ENCODE results near the gene ERRFI1.
A peak's percentile ranks its signal among the peaks of the same experiment; 100 is the strongest.

Gene ERRFI1

DNA sequence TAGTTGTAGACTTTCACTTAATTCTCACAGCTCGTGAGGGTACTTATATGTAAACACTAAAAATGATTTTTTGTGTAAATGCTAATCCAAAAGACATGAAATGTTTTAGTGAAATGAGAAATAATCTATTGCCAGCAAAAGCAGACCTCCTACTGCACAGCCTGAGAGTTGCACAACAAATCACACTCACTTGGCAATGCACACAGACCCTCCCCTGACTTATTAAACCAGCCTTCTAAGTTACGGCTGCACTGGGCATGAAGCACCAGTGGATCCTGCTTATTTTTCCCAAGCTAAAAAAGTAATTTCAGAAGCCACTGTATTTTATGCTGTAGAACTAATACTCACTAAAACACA lies 10.3 kb downstream of the ERRFI1 start:
- Histone ChIP-seq H3K9ac (ENCODE audit: low read depth, low read length) (no peak overlapping the region), H3K9me3 (ENCODE audit: insufficient read depth, low read length, severe bottlenecking) (no peaks in the 10 kb centered on the region), H3K4me3 (ENCODE audit: low read depth in 1 of 2, low read length in 2 of 2) (no peak overlapping the region), H3K4me2 (ENCODE audit: insufficient read depth, low read length) (no peak overlapping the region), H3K79me2 (ENCODE audit: insufficient read depth, low read length) (no peaks in the 10 kb centered on the region), H4K20me1 (ENCODE audit: insufficient read depth, low read length) (no peaks in the 10 kb centered on the region), H2AFZ (ENCODE audit: low read depth, low read length) (no peak overlapping the region), H3K27me3 (ENCODE audit: insufficient read depth, low read length, poor library complexity) (peaks cover 4% of the 10 kb centered on the region), H3K36me3 (ENCODE audit: insufficient read depth, low read length) (no peaks in the 10 kb centered on the region), H3K4me1 (ENCODE audit: insufficient read depth, low read length) (no peaks in the 10 kb centered on the region), H3K27ac (ENCODE audit: low read length) (no peak overlapping the region)
- ATAC-seq (ENCODE audit: insufficient read depth, low read depth), result no peak
- no peak for TF ChIP-seq EZH2 (IDR thresholded peaks at IDR 0.05; ENCODE audit: borderline replicate concordance, low read depth, low read length, severe bottlenecking)
- TF ChIP-seq, protein P1, sequence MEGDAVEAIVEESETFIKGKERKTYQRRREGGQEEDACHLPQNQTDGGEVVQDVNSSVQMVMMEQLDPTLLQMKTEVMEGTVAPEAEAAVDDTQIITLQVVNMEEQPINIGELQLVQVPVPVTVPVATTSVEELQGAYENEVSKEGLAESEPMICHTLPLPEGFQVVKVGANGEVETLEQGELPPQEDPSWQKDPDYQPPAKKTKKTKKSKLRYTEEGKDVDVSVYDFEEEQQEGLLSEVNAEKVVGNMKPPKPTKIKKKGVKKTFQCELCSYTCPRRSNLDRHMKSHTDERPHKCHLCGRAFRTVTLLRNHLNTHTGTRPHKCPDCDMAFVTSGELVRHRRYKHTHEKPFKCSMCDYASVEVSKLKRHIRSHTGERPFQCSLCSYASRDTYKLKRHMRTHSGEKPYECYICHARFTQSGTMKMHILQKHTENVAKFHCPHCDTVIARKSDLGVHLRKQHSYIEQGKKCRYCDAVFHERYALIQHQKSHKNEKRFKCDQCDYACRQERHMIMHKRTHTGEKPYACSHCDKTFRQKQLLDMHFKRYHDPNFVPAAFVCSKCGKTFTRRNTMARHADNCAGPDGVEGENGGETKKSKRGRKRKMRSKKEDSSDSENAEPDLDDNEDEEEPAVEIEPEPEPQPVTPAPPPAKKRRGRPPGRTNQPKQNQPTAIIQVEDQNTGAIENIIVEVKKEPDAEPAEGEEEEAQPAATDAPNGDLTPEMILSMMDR (IDR thresholded peaks at IDR 0.05; ENCODE audit: borderline replicate concordance, extremely low read depth, low read length, poor library complexity, severe bottlenecking), result no peak
- no peak for DNase-seq

DNA sequence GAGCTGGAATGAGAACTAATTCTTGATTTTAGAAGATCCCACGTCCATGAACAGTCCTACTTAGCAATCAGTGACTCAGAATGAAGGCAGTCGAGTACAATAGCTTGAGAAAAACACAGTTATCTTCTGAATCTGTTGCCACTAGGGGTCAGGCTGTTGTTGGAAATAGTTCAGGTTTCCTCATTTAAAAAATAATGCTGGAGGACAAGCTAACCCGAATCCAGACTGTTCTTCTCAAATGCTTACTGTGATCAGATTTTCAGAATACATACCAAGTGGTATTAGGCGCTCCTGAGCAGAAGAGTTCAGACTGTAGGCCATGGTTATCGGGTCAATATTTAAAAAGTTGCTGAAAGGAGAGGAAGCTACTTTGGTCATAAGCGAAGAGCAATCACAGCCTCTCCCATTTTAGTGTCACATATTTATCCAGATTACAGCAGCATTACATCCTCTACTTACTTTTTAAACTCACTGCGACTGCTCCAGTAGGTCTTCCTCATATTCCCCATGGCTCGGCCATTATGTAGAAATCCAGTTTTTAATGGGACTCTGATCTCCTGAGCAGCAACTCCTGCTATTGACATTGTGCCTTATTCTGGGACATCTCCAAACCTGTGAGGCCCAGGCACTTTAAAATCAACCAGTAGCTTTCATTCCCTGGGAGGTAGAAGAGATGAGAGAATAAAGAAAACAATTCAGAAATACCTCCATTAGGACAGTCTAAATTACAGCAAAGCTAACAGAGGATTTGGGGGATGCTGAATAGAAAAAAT lies 10.9 kb downstream of the ERRFI1 start:
- no peak overlapping the region for H3K4me2 ChIP-seq (ENCODE audit: insufficient read depth, low read length)
- no peak overlapping the region for H2AFZ ChIP-seq (ENCODE audit: low read depth, low read length)
- no peak overlapping the region for H3K27ac ChIP-seq (ENCODE audit: low read length)
- peaks cover 4% of the 10 kb centered on the region for H3K27me3 ChIP-seq (ENCODE audit: insufficient read depth, low read length, poor library complexity)
- ATAC-seq (ENCODE audit: insufficient read depth, low read depth) (peak; percentile 69), DNase-seq (peak; percentile 38)
- H3K79me2 ChIP-seq (ENCODE audit: insufficient read depth, low read length), result no peaks in the 10 kb centered on the region
- TF ChIP-seq EZH2 (IDR thresholded peaks at IDR 0.05; ENCODE audit: borderline replicate concordance, low read depth, low read length, severe bottlenecking), result no peak
- TF ChIP-seq, protein P1 (IDR thresholded peaks at IDR 0.05; ENCODE audit: borderline replicate concordance, extremely low read depth, low read length, poor library complexity, severe bottlenecking), result peak; percentile 76
- no peaks in the 10 kb centered on the region for H3K9me3 ChIP-seq (ENCODE audit: insufficient read depth, low read length, severe bottlenecking)
- H3K4me3 ChIP-seq (ENCODE audit: low read depth in 1 of 2, low read length in 2 of 2), result no peak overlapping the region
- no peaks in the 10 kb centered on the region for H4K20me1 ChIP-seq (ENCODE audit: insufficient read depth, low read length)
- H3K9ac ChIP-seq (ENCODE audit: low read depth, low read length), result no peak overlapping the region
- no peaks in the 10 kb centered on the region for H3K36me3 ChIP-seq (ENCODE audit: insufficient read depth, low read length)
- H3K4me1 ChIP-seq (ENCODE audit: insufficient read depth, low read length), result no peaks in the 10 kb centered on the region

DNA sequence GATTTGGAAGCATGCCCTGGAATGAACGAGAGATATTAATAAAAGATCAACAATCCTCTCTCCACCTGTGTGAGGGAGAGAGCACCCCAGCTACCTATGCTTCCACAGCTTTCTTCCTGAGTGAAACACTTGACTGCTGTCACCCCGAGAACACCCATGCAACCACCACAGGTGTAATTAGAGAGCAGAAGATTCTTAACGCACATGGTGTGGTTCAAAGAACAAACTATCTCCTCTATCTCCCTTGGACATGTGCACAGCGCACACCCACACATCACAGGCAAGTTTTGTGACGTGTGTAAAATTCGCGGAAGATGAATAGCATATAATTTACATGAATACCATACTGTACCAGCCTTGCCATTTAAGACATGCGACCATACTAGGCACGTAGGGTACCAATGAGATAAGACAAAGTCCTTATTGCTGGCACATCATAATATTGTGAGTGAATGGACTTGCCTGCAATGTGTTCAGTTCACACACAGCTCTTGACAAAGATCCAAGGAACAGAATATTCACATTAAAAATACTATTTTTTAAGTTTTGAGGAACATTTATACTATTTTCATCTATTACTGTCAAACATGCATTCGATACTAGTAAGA lies 11.6 kb downstream of the ERRFI1 start:
- Histone ChIP-seq H3K27me3 (ENCODE audit: insufficient read depth, low read length, poor library complexity) (peaks cover 4% of the 10 kb centered on the region), H3K36me3 (ENCODE audit: insufficient read depth, low read length) (no peaks in the 10 kb centered on the region), H3K79me2 (ENCODE audit: insufficient read depth, low read length) (no peaks in the 10 kb centered on the region), H3K4me3 (ENCODE audit: low read depth in 1 of 2, low read length in 2 of 2) (no peak overlapping the region), H3K9ac (ENCODE audit: low read depth, low read length) (no peak overlapping the region), H3K4me2 (ENCODE audit: insufficient read depth, low read length) (no peak overlapping the region), H3K9me3 (ENCODE audit: insufficient read depth, low read length, severe bottlenecking) (no peaks in the 10 kb centered on the region), H3K27ac (ENCODE audit: low read length) (no peak overlapping the region), H4K20me1 (ENCODE audit: insufficient read depth, low read length) (no peaks in the 10 kb centered on the region), H2AFZ (ENCODE audit: low read depth, low read length) (no peak overlapping the region), H3K4me1 (ENCODE audit: insufficient read depth, low read length) (no peaks in the 10 kb centered on the region)
- no peak for DNase-seq
- TF ChIP-seq, protein P1 (IDR thresholded peaks at IDR 0.05; ENCODE audit: borderline replicate concordance, extremely low read depth, low read length, poor library complexity, severe bottlenecking), result no peak
- no peak for TF ChIP-seq EZH2 (IDR thresholded peaks at IDR 0.05; ENCODE audit: borderline replicate concordance, low read depth, low read length, severe bottlenecking)
- no peak for ATAC-seq (ENCODE audit: insufficient read depth, low read depth)

All from DND-41 (cell line).